ENCODE measurements around the gene FRMD4A. TPM values are rescaled to one million over a fixed set of nuclear protein-coding genes. Genes with fewer than 3 reads are reported as not detected.

Gene FRMD4A
- total RNA-seq, 5 donors from 2014 or later (not counting 1 experiment from before 2014, with no cell fraction given), result 1.3 to 1.8 (median 1.4) TPM

DNA sequence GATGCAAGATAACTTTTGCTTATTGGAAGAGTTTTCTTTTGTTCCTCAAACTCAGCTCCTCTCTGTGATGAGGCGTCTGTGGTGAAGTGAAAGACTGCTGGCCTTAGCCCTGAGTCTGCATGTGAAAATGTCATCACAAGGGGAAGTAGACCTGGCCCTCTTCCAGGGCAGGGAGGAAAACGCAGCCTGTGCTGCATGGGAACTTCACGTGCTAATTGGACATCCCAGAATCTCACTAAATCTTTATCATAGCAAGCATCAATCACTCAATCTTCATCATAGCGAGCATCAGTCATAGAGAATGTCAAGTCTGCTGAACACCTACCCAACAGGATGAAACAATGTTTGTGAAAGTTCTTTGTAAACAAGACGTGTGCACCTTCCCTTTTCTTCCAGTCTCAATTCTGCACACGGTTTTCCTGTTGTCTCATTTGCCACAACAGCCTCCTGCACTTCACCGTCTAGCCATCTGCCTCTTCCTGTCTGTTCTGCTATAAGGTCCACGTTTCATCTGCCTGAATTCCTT is 314.6 kb downstream of the FRMD4A start:
- H3K36me3 ChIP-seq (ENCODE audit: control insufficient read depth in 2 of 2, extremely low read depth in 1 of 2, insufficient read depth in 1 of 2, low read length in 1 of 2), result no peaks in the 10 kb centered on the region
- no peak overlapping the region for H3K4me3 ChIP-seq (ENCODE audit: control insufficient read depth in 1 of 2, extremely low read depth in 1 of 2, low read length in 1 of 2)
- no peak overlapping the region for H3K27ac ChIP-seq (ENCODE audit: low read length)
- peaks cover 3 to 8% of the 10 kb centered on the region in 2 experiments for H3K27me3 ChIP-seq (replicated peaks in 1 of 2; ENCODE audit: control insufficient read depth in 2 of 2, extremely low read depth in 1 of 2, insufficient read depth in 2 of 2, low read length in 1 of 2)
- ATAC-seq (replicated peaks in 1 of 4) (peak in 3 of 4 experiments; percentile 53 to 80 (median 56)), DNase-seq (peak in 3 of 35 experiments; percentile 16 to 44 (median 22))
- peaks cover 11 to 23% of the 10 kb centered on the region in 2 experiments for H3K4me1 ChIP-seq (ENCODE audit: control insufficient read depth in 1 of 2, extremely low read depth in 1 of 2, insufficient read depth in 2 of 2, low read length in 2 of 2)
- H3K36me3 Mint-ChIP-seq, result peaks cover 8% of the 10 kb centered on the region
- peak overlapping the region; percentile 35 to 55 for H3K27ac Mint-ChIP-seq
- CTCF ChIA-PET, result no interaction called here
- H3K4me3 Mint-ChIP-seq, result peak overlapping the region in 1 of 3 donors; percentile 22
- WGBS (ENCODE audit: insufficient coverage), result 17% methylated on average over 4 of the region's 8 CpGs
- peaks cover 15 to 26% (median 17%) of the 10 kb centered on the region in 3 donors for H3K4me1 Mint-ChIP-seq
- POLR2A ChIA-PET, result no interaction called here
- peaks cover 0 to 6% of the 10 kb centered on the region in 2 donors for H3K27me3 Mint-ChIP-seq
- H3K9me3 ChIP-seq, result no peaks in the 10 kb centered on the region
- peaks cover 0 to 10% (median 7%) of the 10 kb centered on the region in 3 donors for H3K9me3 Mint-ChIP-seq

DNA sequence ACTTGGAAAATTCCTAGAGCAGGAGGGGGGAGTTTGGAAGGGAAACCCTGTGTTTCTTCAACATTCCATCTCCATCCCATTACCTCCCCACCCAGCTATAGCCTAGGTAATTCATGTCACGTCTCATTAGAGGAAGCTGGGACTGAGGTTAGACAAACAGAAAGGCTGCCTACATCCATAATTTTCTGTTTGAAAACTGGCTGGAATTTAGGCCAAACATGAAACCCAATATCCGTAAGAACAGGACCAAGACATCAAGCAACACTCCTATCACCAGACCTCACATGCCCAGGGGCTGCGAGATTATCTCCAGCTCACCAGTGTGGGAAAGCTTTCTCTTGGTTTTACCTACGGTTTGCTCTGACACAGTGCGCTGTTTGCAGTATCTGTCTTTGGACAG is 316.3 kb downstream of the FRMD4A start:
- ATAC-seq (replicated peaks in 1 of 4) (no peak), DNase-seq (no peak)
- H3K27ac ChIP-seq (ENCODE audit: low read length), result no peak overlapping the region
- peaks cover 0 to 10% (median 7%) of the 10 kb centered on the region in 3 donors for H3K9me3 Mint-ChIP-seq
- H3K4me1 Mint-ChIP-seq, result peaks cover 25 to 42% (median 32%) of the 10 kb centered on the region in 3 donors
- no peaks in the 10 kb centered on the region for H3K9me3 ChIP-seq
- CTCF ChIA-PET, result interaction anchor here in 1 of 2 donors (0.7 kb wide), 1 partner anchor 23 kb away, joined by 3 read pairs; no protein-coding TSS in a partner anchor
- H3K27me3 ChIP-seq (replicated peaks in 1 of 2; ENCODE audit: control insufficient read depth in 2 of 2, extremely low read depth in 1 of 2, insufficient read depth in 2 of 2, low read length in 1 of 2), result peaks cover 0 to 4% of the 10 kb centered on the region in 2 experiments
- H3K4me1 ChIP-seq (ENCODE audit: control insufficient read depth in 1 of 2, extremely low read depth in 1 of 2, insufficient read depth in 2 of 2, low read length in 2 of 2), result peaks cover 26 to 32% of the 10 kb centered on the region in 2 experiments
- peaks cover 8% of the 10 kb centered on the region for H3K36me3 Mint-ChIP-seq
- H3K4me3 Mint-ChIP-seq, result no peak overlapping the region
- H3K27me3 Mint-ChIP-seq, result peaks cover 0 to 3% of the 10 kb centered on the region in 2 donors
- WGBS (ENCODE audit: insufficient coverage), result 87% methylated on average over 3 of the region's 5 CpGs
- H3K27ac Mint-ChIP-seq, result no peak overlapping the region
- POLR2A ChIA-PET, result no interaction called here
- H3K36me3 ChIP-seq (ENCODE audit: control insufficient read depth in 2 of 2, extremely low read depth in 1 of 2, insufficient read depth in 1 of 2, low read length in 1 of 2), result no peaks in the 10 kb centered on the region
- H3K4me3 ChIP-seq (ENCODE audit: control insufficient read depth in 1 of 2, extremely low read depth in 1 of 2, low read length in 1 of 2), result no peak overlapping the region

DNA sequence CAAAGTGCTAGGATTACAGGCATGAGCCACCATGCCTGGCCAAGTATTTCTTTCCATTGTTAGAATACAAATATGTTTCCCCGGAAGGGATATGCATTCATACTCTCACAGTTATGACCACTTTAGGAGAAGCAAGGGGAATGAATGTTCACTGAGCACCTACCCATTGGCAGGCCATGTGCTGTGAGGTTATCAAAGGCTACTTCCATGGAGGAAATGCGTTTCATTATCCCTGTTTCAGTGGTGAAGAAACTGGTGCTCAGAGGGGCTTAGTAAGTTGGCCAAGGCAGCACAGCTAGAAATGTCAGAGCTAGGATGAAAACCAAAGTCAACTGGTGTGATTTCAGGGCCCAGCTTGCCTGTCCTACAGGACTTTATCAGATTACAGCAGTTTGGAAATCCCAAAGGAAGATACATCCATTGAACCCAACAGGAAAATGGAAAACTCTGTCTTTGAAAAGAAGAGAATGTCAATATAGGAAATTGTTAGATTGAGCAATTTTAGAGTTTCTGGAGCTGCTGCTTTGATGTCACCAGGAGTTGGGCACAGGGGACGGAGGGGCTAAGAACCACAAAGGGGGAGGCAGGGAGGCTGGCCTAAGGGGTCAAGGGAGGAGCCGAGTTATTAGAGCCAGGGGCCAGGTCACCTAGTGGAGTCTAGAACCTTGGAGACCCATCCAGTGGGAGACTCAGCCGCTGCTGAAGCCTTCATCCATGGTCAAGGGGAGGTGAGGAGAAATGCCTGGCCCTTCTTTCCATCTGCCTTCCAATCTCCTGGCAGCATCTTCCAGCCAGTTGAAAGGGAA is 319.8 kb downstream of the FRMD4A start:
- H3K36me3 Mint-ChIP-seq, result no peaks in the 10 kb centered on the region
- H3K27ac ChIP-seq (ENCODE audit: low read length), result no peak overlapping the region
- H3K9me3 Mint-ChIP-seq, result no peaks in the 10 kb centered on the region
- no peaks in the 10 kb centered on the region for H3K9me3 ChIP-seq
- CTCF ChIA-PET, result no interaction called here
- POLR2A ChIA-PET, result interaction anchor here (0.6 to 1.2 kb wide), 4 partner anchors 174 to 949 kb away, joined by 3 to 7 read pairs (median 5); no protein-coding TSS in a partner anchor
- no peak for DNase-seq
- H3K27ac Mint-ChIP-seq, result no peak overlapping the region
- H3K27me3 Mint-ChIP-seq, result no peaks in the 10 kb centered on the region
- H3K4me1 ChIP-seq (ENCODE audit: control insufficient read depth in 1 of 2, extremely low read depth in 1 of 2, insufficient read depth in 2 of 2, low read length in 2 of 2), result peaks cover 37 to 41% of the 10 kb centered on the region in 2 experiments
- peaks cover 0 to 4% of the 10 kb centered on the region in 2 experiments for H3K27me3 ChIP-seq (replicated peaks in 1 of 2; ENCODE audit: control insufficient read depth in 2 of 2, extremely low read depth in 1 of 2, insufficient read depth in 2 of 2, low read length in 1 of 2)
- no peaks in the 10 kb centered on the region for H3K36me3 ChIP-seq (ENCODE audit: control insufficient read depth in 2 of 2, extremely low read depth in 1 of 2, insufficient read depth in 1 of 2, low read length in 1 of 2)
- no peak overlapping the region for H3K4me3 ChIP-seq (ENCODE audit: control insufficient read depth in 1 of 2, extremely low read depth in 1 of 2, low read length in 1 of 2)
- H3K4me1 Mint-ChIP-seq, result peaks cover 40 to 60% (median 48%) of the 10 kb centered on the region in 3 donors
- peak overlapping the region in 1 of 3 donors; percentile 77 for H3K4me3 Mint-ChIP-seq
- 100% methylated on average over 2 of the region's 5 CpGs for WGBS (ENCODE audit: insufficient coverage)
- ATAC-seq (replicated peaks in 1 of 4), result no peak

DNA sequence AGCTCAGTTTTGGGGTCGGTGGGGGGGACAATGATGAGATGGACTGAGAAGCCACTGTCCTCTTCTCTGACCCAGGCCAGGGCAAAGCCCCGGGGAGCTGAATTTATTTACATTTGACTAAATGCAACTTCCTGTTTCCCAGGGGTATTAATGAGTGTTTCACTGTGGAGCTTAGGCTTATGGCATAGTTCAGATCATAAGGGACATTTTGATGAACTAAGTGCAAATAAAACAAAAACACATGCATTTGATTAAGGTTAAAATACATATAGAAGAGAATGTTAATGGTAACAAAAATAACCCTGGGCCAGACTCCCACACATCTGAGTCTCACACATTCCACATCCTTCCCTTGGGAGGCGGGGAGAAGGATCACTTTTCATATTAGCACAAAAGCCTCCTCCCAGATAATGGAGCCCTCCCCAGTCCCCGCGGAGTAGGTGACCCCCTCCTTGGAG is 320.6 kb downstream of the FRMD4A start:
- ATAC-seq (replicated peaks in 1 of 4), result peak in 1 of 4 experiments; percentile 2
- H3K27me3 ChIP-seq (replicated peaks in 1 of 2; ENCODE audit: control insufficient read depth in 2 of 2, extremely low read depth in 1 of 2, insufficient read depth in 2 of 2, low read length in 1 of 2), result peaks cover 0 to 4% of the 10 kb centered on the region in 2 experiments
- no peaks in the 10 kb centered on the region for H3K9me3 Mint-ChIP-seq
- H3K9me3 ChIP-seq, result no peaks in the 10 kb centered on the region
- POLR2A ChIA-PET, result interaction anchor here (0.6 to 1.2 kb wide), 4 partner anchors 87 to 341 kb away, joined by 4 to 6 read pairs (median 5); no protein-coding TSS in a partner anchor
- CTCF ChIA-PET, result interaction anchor here in 1 of 2 donors (0.7 kb wide), 1 partner anchor 76 kb away, joined by 3 read pairs; no protein-coding TSS in a partner anchor
- H3K36me3 Mint-ChIP-seq, result no peaks in the 10 kb centered on the region
- H3K4me3 ChIP-seq (ENCODE audit: control insufficient read depth in 1 of 2, extremely low read depth in 1 of 2, low read length in 1 of 2), result peak overlapping the region; percentile 39 to 64
- H3K4me1 Mint-ChIP-seq, result peaks cover 38 to 55% (median 40%) of the 10 kb centered on the region in 3 donors
- no peaks in the 10 kb centered on the region for H3K27me3 Mint-ChIP-seq
- no peaks in the 10 kb centered on the region for H3K36me3 ChIP-seq (ENCODE audit: control insufficient read depth in 2 of 2, extremely low read depth in 1 of 2, insufficient read depth in 1 of 2, low read length in 1 of 2)
- DNase-seq, result no peak
- H3K27ac Mint-ChIP-seq, result peak overlapping the region; percentile 89 to 94
- peaks cover 30 to 34% of the 10 kb centered on the region in 2 experiments for H3K4me1 ChIP-seq (ENCODE audit: control insufficient read depth in 1 of 2, extremely low read depth in 1 of 2, insufficient read depth in 2 of 2, low read length in 2 of 2)
- H3K27ac ChIP-seq (ENCODE audit: low read length), result peak overlapping the region; percentile 31
- H3K4me3 Mint-ChIP-seq, result peak overlapping the region; percentile 77 to 78 (median 77)
- WGBS (ENCODE audit: insufficient coverage), result no CpG with 5 or more reads among the region's 5 CpGs

DNA sequence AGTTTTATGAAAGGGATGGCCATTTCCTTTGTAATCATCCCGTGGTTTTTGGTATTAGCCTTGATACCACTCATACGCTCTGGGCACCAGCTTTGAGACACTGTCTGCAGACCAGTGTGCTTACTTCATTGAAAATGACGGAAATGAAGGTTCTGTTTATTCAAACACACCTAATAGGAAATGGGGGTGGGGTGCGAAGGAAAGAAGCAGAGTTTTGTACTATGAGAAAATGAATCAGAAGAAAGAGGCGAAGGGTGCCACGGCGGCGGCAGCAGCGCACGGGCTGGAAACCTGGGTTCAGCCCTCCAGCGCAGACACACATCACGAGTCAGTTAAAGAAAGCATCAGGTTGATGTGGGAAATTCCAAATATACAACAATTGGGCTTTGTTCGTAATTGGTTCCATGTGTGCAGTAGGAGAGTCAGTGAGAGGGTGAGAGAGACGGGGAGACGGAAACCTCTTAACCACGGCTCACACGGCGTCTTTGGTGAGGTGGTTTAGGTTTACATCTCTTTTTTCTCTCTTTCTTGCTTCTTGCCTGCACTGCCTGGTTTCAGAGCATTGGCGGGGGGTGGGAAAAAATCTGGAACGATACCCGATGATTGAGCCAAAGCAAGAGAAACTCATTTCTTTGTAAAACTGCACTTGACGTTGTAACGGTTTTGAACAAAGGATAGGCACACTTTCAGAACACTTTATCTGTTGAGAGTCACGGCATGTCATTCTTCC is 321.2 kb downstream of the FRMD4A start:
- POLR2A ChIA-PET, result interaction anchor here (0.6 to 1.2 kb wide), 3 partner anchors 87 to 228 kb away, joined by 4 to 6 read pairs (median 4); no protein-coding TSS in a partner anchor
- H3K4me3 Mint-ChIP-seq, result peak overlapping the region; percentile 77 to 78 (median 77)

More for the DNA sequence above, 321.2 kb downstream of the FRMD4A start:
- peak overlapping the region; percentile 31 for H3K27ac ChIP-seq (ENCODE audit: low read length)
- peak; percentile 21 to 88 (median 60) for DNase-seq
- peaks cover 31 to 34% of the 10 kb centered on the region in 2 experiments for H3K4me1 ChIP-seq (ENCODE audit: control insufficient read depth in 1 of 2, extremely low read depth in 1 of 2, insufficient read depth in 2 of 2, low read length in 2 of 2)
- CTCF ChIA-PET, result interaction anchor here in 1 of 2 donors (0.7 kb wide), 1 partner anchor 76 kb away, joined by 3 read pairs; no protein-coding TSS in a partner anchor
- H3K9me3 ChIP-seq, result no peaks in the 10 kb centered on the region
- H3K27ac Mint-ChIP-seq, result peak overlapping the region; percentile 89 to 94
- H3K27me3 Mint-ChIP-seq, result no peaks in the 10 kb centered on the region
- H3K36me3 ChIP-seq (ENCODE audit: control insufficient read depth in 2 of 2, extremely low read depth in 1 of 2, insufficient read depth in 1 of 2, low read length in 1 of 2), result no peaks in the 10 kb centered on the region
- peaks cover 0 to 4% of the 10 kb centered on the region in 2 experiments for H3K27me3 ChIP-seq (replicated peaks in 1 of 2; ENCODE audit: control insufficient read depth in 2 of 2, extremely low read depth in 1 of 2, insufficient read depth in 2 of 2, low read length in 1 of 2)
- H3K9me3 Mint-ChIP-seq, result no peaks in the 10 kb centered on the region
- WGBS (ENCODE audit: insufficient coverage), result 25% methylated on average over 12 of the region's 24 CpGs
- no peaks in the 10 kb centered on the region for H3K36me3 Mint-ChIP-seq
- H3K4me3 ChIP-seq (ENCODE audit: control insufficient read depth in 1 of 2, extremely low read depth in 1 of 2, low read length in 1 of 2), result peak overlapping the region; percentile 39 to 64
- H3K4me1 Mint-ChIP-seq, result peaks cover 39 to 61% (median 40%) of the 10 kb centered on the region in 3 donors
- ATAC-seq (replicated peaks in 1 of 4), result peak; percentile 82 to 91 (median 85)
